ACC112 (cell line): ENCODE measurements around the gene RPS18.

Experiments used
- H2AFZ ChIP-seq: fragments of 200-600 bp; sonication (generic); one replicate; pipeline ENCODE4 v1.6.0; 2017; ENCODE audit warnings: antibody characterized with exemption, low read length; ENCODE audit not compliant: unreplicated experiment
- H3K27ac ChIP-seq: fragments of 200-600 bp; sonication (generic); 2 replicates; pipeline ENCODE4 v1.5.1; 2014; ENCODE audit warnings: low read depth, mild to moderate bottlenecking, antibody characterized with exemption, low read length, moderate library complexity
- H3K27me3 ChIP-seq: fragments of 200-600 bp; sonication (generic); 2 replicates; pipeline ENCODE4 v1.6.1; 2014; ENCODE audit warnings: mild to moderate bottlenecking, antibody characterized with exemption, low read length, moderate library complexity, mixed read lengths; ENCODE audit not compliant: insufficient read depth
- H3K36me3 ChIP-seq: fragments of 200-600 bp; sonication (generic); 2 replicates; pipeline ENCODE4 v1.6.1; 2016; ENCODE audit warnings: mild to moderate bottlenecking, antibody characterized with exemption, low read length, moderate library complexity, mixed read lengths; ENCODE audit not compliant: insufficient read depth
- H3K4me1 ChIP-seq: fragments of 200-600 bp; sonication (generic); one replicate; pipeline ENCODE4 v1.6.1; 2016; ENCODE audit warnings: low read length, mixed read lengths; ENCODE audit not compliant: insufficient read depth, unreplicated experiment, control insufficient read depth
- H3K4me3 ChIP-seq: fragments of 200-600 bp; sonication (generic); 2 replicates; pipeline ENCODE4 v1.5.1; 2014; ENCODE audit warnings: mild to moderate bottlenecking, low read depth, low read length
- H3K79me2 ChIP-seq: fragments of 200-600 bp; sonication (generic); one replicate; pipeline ENCODE4 v1.6.0; 2016; ENCODE audit warnings: low read length; ENCODE audit not compliant: control insufficient read depth, unreplicated experiment, insufficient read depth

Gene RPS18

DNA sequence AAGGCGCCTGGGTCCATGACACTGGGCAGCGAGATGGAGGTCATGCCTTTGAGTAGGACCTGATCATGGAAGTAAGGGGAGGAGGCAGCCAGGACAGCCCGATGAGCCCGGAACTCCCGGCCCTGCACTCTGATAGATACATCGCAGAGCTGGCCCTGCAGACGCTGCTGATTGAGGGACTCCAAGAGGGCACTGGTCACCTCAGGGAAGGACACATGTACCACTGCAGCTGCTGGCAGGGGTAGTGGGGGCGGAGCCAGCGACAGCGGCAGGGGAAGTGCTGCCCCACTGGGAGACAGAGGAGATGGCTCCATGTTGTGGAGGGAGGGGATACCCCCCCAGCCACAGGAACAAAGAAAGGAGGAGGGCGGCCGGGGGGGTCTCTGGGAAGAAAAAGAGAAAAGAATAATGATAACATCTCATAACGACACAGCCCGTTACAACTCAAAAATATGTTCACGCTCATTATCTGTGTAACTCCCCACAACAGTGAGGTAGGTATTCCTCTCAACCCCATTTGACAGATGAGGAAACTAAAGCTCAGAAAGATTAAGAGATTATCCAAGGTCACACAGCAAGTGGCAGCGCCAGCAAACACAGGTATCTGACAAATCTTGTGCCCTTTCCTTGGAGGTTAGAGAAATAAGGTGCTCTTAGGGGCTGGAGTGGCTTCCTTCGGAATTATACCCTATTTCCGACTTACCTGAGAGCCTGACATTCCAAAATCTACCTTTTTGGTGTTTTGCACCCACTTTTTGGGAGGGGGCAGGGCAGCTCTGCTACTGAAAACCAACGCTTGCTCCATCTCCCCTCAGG lies 44.9 kb downstream of the RPS18 start:
- Histone ChIP-seq H3K27me3 (no peaks in the 10 kb centered on the region), H3K79me2 (peaks cover 56% of the 10 kb centered on the region), H2AFZ (no peak overlapping the region), H3K36me3 (peaks cover 10% of the 10 kb centered on the region; the same call in 1 of the 2 replicates), H3K4me1 (peaks cover 48% of the 10 kb centered on the region), H3K27ac (no peak overlapping the region), H3K4me3 (peak overlapping the region; percentile 62)

DNA sequence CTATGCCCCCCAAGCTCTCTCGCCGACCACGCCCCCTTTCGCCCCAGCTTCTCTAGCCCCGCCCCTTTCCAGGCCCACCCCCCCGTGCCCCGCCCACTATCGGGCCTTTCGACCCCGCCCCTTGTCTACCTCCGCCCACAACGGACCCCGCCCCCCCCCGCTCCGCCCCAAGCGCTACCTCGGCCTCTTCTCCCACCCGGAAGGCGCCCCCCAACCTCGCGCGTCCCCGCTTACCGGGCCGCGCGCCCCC lies 45.5 kb downstream of the RPS18 start:
- Histone ChIP-seq H2AFZ (no peak overlapping the region), H3K27me3 (no peaks in the 10 kb centered on the region), H3K4me1 (peaks cover 46% of the 10 kb centered on the region), H3K79me2 (peaks cover 56% of the 10 kb centered on the region), H3K27ac (peak overlapping the region; percentile 77; the same call in 1 of the 2 replicates), H3K4me3 (peak overlapping the region; percentile 83), H3K36me3 (peaks cover 10% of the 10 kb centered on the region; the same call in 1 of the 2 replicates)

DNA sequence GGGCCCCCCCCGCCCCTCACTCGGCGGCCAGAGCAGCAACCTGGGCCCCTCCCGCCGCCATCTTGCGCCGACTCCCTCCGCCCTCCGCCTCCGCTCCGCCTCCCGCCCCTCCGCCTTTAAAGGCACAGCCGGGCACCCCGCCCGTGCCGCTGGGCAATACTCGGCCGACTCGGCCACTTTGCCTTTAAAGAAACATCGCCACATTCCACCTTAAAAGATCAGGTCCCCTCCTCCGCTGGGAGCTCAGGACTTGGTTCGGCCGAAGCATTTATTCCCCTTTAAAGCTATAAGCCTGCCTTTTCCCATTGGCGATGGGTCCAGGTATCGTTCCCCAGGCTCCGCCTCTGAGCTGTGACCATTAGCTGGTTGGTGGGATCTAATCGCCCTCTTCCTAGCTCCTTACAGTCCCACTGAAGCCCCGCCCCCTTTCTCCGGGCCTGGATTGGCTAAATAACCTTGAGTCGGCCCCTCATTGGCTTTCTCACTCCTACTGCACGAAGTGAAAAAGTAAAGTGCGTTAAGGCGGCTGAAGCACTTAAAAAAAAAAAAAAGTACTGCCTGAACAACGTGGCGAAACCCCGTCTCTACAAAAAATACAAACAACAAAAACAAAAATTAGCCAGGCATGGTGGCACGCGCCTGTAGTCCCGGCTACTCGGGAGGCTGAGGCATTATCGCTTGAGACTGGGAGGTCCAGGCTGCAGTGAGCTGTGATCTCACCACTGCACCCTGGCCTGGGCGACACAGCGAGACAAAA lies 46.0 kb downstream of the RPS18 start, which contains the start of gene ZBTB22:
TSS of gene ZBTB22 (minus strand) at position 76 of the 757 bp plus-strand sequence. CDS start 828 bp downstream, outside the sequence.
- Histone ChIP-seq H3K79me2 (peaks cover 54% of the 10 kb centered on the region), H3K36me3 (peaks cover 10% of the 10 kb centered on the region; the same call in 1 of the 2 replicates), H3K4me1 (peaks cover 46% of the 10 kb centered on the region), H3K4me3 (peak within 1 kb of the TSS; percentile 83), H2AFZ (no peak within 1 kb of the TSS), H3K27ac (peak within 1 kb of the TSS; percentile 77), H3K27me3 (no peaks in the 10 kb centered on the region)

DNA sequence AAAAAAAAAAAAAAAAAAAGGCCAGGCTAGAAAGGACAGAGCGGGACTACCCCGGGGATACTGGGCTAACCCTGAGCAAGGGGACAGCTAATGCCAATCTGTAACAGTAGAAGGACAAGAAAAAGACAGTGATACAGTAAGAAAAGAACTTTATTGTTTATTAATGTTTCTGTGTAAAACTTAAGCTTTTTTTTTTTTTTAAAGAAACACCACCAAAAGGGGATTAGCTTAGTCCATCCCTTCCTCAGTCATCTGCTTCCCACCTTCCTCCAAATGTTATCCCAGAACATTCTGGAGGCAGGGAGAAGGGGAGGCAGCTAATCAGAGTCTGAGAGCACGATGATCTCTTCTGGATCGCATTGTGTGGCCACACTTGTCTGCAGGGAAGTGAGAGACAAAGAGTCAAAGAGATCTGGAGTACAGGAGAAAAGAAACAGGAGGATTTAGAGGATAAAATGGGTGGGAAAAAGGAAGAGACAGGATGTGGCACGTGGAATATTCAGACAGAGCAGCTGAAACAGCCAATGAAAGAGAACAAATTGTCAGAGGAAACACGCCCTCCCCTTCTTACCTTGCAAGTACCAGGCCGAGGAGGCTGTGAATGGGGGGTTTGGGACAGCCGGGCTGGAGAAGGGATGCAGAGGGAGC lies 46.7 kb downstream of the RPS18 start:
- no peak overlapping the region for H2AFZ ChIP-seq
- peak overlapping the region; percentile 77 for H3K27ac ChIP-seq
- H3K4me3 ChIP-seq, result peak overlapping the region; percentile 83
- H3K4me1 ChIP-seq, result peaks cover 46% of the 10 kb centered on the region
- H3K79me2 ChIP-seq, result peaks cover 47% of the 10 kb centered on the region
- H3K27me3 ChIP-seq, result no peaks in the 10 kb centered on the region
- peaks cover 10% of the 10 kb centered on the region; the same call in 1 of the 2 replicates for H3K36me3 ChIP-seq

DNA sequence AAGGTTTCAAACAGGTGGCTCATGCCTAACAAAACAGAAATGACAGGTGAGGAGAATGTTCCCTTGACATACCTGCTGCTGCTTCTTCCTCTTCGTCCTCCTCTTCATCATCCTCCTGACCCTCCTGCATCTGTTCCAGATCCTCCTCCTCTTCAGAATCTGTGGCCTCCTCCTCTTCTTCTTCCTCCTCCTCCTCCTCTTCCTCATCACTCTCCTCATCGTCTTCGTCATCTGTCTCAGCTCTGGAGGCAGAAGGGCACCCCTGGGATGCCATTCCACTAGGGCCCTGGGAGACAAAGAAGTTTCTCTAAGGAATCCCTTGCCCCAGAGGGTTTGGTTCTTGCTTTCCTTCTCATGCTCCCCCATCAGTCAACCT lies 48.1 kb downstream of the RPS18 start:
- Histone ChIP-seq H2AFZ (no peak overlapping the region), H3K27me3 (no peaks in the 10 kb centered on the region), H3K79me2 (peaks cover 37% of the 10 kb centered on the region), H3K4me3 (peak overlapping the region; percentile 43), H3K4me1 (peaks cover 41% of the 10 kb centered on the region), H3K36me3 (peaks cover 10% of the 10 kb centered on the region; the same call in 1 of the 2 replicates), H3K27ac (peak overlapping the region; percentile 92)

DNA sequence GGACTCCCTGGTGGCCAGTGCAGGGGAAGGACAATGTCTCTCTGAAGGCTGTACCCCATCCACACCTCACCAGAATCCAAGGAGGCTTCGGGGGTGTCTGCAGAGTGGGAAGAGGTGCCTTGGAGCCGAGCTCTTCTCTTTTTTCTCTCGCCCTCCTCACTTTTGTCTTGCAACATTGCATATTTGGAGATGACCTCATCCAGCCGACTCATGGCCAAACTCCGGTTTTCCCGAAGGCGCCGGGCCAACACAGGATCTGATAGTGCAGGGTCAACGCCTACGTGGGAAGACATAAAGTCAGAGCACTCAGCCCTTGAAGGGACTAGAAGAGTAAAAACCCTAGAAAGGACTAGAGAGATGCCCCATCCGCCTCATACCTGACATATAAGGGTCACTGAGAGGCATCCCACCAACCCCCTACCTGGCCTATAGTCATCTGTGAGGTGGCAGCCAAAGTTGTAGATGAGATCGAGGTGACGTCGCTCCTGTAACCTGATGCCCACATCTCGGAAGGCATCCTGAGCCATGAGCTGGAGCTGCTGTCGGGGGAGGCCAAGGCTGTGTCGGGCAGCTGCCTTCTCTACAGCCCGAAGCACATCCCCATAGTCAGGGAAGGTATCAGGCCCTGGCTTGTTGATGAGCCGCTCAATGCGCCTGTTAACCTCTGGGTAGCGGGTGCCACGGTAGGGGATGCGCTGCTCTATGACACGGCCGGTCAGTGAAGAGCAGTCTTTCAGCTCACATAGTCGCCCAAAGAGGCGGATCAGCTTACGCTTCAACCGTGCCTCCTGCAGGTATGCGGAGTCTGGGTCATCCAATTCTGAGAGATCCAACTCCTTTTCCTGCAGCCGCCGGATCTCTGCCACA lies 48.7 kb downstream of the RPS18 start:
- Histone ChIP-seq H3K4me1 (peaks cover 38% of the 10 kb centered on the region), H3K36me3 (peaks cover 10% of the 10 kb centered on the region; the same call in 1 of the 2 replicates), H3K4me3 (peak overlapping the region; percentile 95), H2AFZ (no peak overlapping the region), H3K27me3 (no peaks in the 10 kb centered on the region), H3K79me2 (peaks cover 34% of the 10 kb centered on the region), H3K27ac (peak overlapping the region; percentile 92)

DNA sequence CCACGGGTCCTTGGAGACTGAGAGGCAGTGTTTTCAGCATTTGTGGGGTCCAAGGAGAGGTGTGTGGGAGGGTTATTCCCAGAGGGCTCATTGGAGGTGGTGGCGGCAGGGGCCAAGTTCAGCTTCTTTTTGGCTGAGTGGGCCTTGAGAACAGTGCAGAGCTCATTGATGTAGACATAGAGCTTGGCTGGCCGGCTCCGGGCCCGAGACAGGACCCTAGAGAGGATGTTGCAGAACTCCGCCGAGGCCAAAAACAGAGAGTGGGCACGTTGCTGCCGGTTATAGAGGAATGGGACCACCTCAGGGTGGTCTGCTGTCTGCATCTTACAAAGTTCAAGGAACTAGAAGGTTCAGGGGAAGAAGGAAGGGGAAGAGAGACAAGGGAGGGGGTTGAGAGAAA lies 49.4 kb downstream of the RPS18 start:
- Histone ChIP-seq H3K4me1 (peaks cover 38% of the 10 kb centered on the region), H3K27ac (peak overlapping the region; percentile 92), H2AFZ (no peak overlapping the region), H3K79me2 (peaks cover 34% of the 10 kb centered on the region), H3K27me3 (no peaks in the 10 kb centered on the region), H3K36me3 (peaks cover 10% of the 10 kb centered on the region; the same call in 1 of the 2 replicates), H3K4me3 (peak overlapping the region; percentile 95)

DNA sequence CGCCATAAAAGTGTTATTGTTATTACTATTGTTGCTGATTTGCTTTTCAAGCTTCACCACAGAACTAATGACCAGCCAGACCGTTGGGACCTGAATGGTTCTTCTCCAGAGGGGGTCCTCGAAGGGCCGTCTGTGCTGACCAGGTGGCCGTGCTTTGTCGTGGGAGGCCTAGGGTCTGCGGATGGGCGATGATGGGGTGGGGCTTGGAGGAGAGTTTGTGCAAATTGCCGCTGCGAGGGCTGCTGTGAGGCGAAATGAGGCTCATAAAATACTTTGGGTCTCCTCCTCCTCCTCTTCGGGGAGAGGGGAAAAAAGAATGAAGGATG lies 51.7 kb downstream of the RPS18 start:
- peaks cover 10% of the 10 kb centered on the region; the same call in 1 of the 2 replicates for H3K36me3 ChIP-seq
- H3K79me2 ChIP-seq, result peaks cover 33% of the 10 kb centered on the region
- H3K27ac ChIP-seq, result no peak overlapping the region
- peak overlapping the region; percentile 78 for H2AFZ ChIP-seq
- peak overlapping the region; percentile 95 for H3K4me3 ChIP-seq
- H3K4me1 ChIP-seq, result peaks cover 31% of the 10 kb centered on the region
- H3K27me3 ChIP-seq, result no peaks in the 10 kb centered on the region

DNA sequence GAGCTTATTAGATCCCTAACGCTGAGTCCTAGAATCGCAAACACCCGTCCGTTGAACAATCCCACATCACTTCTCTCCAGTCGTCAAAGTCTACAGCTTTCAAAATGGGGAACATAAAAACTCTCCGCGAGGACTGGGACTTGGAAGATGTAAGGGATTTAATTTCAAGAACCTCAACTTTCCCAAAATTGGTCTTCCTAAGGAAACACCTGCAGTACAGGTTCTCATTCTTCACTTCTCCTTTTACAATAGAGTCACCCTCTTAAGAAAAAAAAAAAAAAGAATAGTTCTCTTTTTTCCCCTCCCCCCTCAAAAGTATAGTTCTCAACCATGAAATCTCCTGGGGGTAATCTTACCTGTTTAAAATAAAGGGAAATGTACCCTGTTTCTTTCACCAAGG lies 52.2 kb downstream of the RPS18 start:
- Histone ChIP-seq H3K4me1 (peaks cover 25% of the 10 kb centered on the region), H3K27me3 (no peaks in the 10 kb centered on the region), H3K79me2 (peaks cover 28% of the 10 kb centered on the region), H3K36me3 (peaks cover 10% of the 10 kb centered on the region; the same call in 1 of the 2 replicates), H3K4me3 (peak overlapping the region; percentile 95), H2AFZ (peak overlapping the region; percentile 78), H3K27ac (no peak overlapping the region)
